Fibroblast of mammary gland (primary cell): ENCODE results near the gene THAP9.

Experiments used
- DNase-seq: peaks from one replicate; pipeline ENCODE4 v3.0.0-alpha.2; 2010; ENCODE audit warnings: low read depth
- H3K4me3 ChIP-seq: 2 replicates; pipeline ENCODE4 v1.5.1; 2011; ENCODE audit warnings: low read depth, mild to moderate bottlenecking, low read length, moderate library complexity; ENCODE audit not compliant: control insufficient read depth
- TF ChIP-seq, protein P1 (sequence below): conservative IDR thresholded peaks from 2 replicates; pipeline ENCODE4 v1.5.1; 2011; ENCODE audit warnings: low read depth, low read length, inconsistent platforms; ENCODE audit not compliant: control insufficient read depth, insufficient read depth

THAP9 gene

GRCh38 chr4:82921795-82922194, 21.3 kb downstream of the THAP9 start:
- DNase-seq: no peak
- TF ChIP-seq, protein P1, sequence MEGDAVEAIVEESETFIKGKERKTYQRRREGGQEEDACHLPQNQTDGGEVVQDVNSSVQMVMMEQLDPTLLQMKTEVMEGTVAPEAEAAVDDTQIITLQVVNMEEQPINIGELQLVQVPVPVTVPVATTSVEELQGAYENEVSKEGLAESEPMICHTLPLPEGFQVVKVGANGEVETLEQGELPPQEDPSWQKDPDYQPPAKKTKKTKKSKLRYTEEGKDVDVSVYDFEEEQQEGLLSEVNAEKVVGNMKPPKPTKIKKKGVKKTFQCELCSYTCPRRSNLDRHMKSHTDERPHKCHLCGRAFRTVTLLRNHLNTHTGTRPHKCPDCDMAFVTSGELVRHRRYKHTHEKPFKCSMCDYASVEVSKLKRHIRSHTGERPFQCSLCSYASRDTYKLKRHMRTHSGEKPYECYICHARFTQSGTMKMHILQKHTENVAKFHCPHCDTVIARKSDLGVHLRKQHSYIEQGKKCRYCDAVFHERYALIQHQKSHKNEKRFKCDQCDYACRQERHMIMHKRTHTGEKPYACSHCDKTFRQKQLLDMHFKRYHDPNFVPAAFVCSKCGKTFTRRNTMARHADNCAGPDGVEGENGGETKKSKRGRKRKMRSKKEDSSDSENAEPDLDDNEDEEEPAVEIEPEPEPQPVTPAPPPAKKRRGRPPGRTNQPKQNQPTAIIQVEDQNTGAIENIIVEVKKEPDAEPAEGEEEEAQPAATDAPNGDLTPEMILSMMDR: no peak

GRCh38 chr4:82930848-82931755, 30.6 kb downstream of the THAP9 start:
- no peak overlapping the region for H3K4me3 ChIP-seq
- DNase-seq: no peak
- TF ChIP-seq, protein P1: no peak

More at GRCh38 chr4:82921795-82922194, 21.3 kb downstream of the THAP9 start:
- H3K4me3 ChIP-seq: no peak overlapping the region

DNA sequence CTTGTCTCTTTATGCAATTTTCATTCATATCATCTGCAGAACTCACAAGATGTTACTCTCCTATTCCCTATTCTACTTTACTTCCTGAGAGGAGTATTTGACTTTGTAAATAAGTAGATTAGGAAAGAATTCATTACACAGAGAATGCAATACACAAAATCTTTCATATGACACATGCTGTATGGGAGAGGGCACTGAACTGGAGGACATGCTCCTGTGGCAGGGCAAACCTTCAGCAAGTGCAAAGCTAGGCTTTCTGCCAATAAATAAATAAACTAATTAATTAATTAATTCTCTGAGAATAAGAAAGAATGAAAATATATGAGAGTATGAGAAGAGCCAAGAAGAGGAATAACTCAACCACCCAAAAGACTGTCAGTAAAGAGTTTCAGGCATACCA, 33.9 kb downstream of the THAP9 start:
- TF ChIP-seq, protein P1: no peak
- no peak for DNase-seq
- H3K4me3 ChIP-seq: no peak overlapping the region

- TF ChIP-seq, protein P1: no peak
Observed at GRCh38 chr4:82939414-82939813, 38.9 kb downstream of the THAP9 start.

GRCh38 chr4:82947498-82947897, 47.0 kb downstream of the THAP9 start:
- no peak for DNase-seq
- TF ChIP-seq, protein P1: no peak
- no peak overlapping the region for H3K4me3 ChIP-seq

More at GRCh38 chr4:82939414-82939813, 38.9 kb downstream of the THAP9 start:
- H3K4me3 ChIP-seq: no peak overlapping the region
- no peak for DNase-seq

DNA sequence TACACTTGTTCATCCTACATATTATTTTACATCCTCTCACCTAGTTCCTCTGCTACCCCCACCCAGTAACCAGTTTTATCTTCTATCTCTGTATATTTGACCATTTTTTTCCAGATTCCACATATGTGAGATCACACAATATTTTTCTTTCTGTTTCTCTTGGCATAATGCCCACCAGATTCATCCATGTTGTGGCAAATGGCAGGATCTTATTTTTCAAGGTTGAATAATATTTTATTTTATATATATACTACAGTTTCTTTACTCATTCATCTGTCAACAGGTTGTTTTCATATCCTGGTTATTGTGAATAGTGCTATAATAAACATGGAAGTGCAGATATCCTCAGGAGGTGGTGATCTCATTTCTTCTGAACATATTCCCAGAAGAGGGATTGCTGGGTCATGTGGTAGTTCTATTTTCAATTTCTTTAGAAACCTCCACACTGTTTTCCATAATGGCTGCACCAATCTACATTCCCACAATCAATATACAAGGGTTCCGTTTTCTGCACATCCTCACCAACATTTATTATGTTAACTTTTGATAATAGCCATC, 48.2 kb downstream of the THAP9 start:
- TF ChIP-seq, protein P1: no peak
- H3K4me3 ChIP-seq: no peak overlapping the region
- DNase-seq: peak; percentile 56

GRCh38 chr4:82951196-82951595, 50.7 kb downstream of the THAP9 start:
- TF ChIP-seq, protein P1: no peak
- no peak overlapping the region for H3K4me3 ChIP-seq
- DNase-seq: no peak
